ENCODE data around the gene SUSD1. TPM values are rescaled to one million over a fixed set of nuclear protein-coding genes. Genes with fewer than 3 reads are reported as not detected.

SUSD1 gene
- total RNA-seq, 1 experiment from 2014 or later = 8.1 TPM

GRCh38 chr9:112144807-112145206, 30.3 kb downstream of the SUSD1 start:
- H3K23ac ChIP-seq (ENCODE audit: insufficient read length, low read depth, low read length) = no peak overlapping the region

More at GRCh38 chr9:112144807-112145206, 30.3 kb downstream of the SUSD1 start:
- no peaks in the 10 kb centered on the region for H3K9me3 ChIP-seq (ENCODE audit: control insufficient read depth, low read depth, low read length)
- no peak overlapping the region for H3K9ac ChIP-seq (ENCODE audit: extremely low read depth, insufficient read length, low read length)
- no peak overlapping the region for H3T11ph ChIP-seq (ENCODE audit: low read length)
- no peak overlapping the region for H2BK5ac ChIP-seq (ENCODE audit: insufficient read length, low read length)
- no peaks in the 10 kb centered on the region for H3K23me2 ChIP-seq (ENCODE audit: insufficient read length, low read depth, low read length, poor library complexity, severe bottlenecking)
- H2BK12ac ChIP-seq (ENCODE audit: insufficient read length, low read depth, low read length) = no peak overlapping the region
- H2BK20ac ChIP-seq (ENCODE audit: low read depth, low read length, poor library complexity, severe bottlenecking) = no peak overlapping the region
- no peak overlapping the region for H3K4me2 ChIP-seq (ENCODE audit: insufficient read depth, insufficient read length, low read length)
- no peak overlapping the region for H4K8ac ChIP-seq (replicated peaks; ENCODE audit: insufficient read length, low read depth, low read length)
- H3K4me1 ChIP-seq (ENCODE audit: insufficient read depth, low read length) = no peaks in the 10 kb centered on the region
- H2BK15ac ChIP-seq (ENCODE audit: low read depth, low read length) = no peak overlapping the region
- no peak overlapping the region for H2AK5ac ChIP-seq (ENCODE audit: insufficient read length, low read length)
- H3K56ac ChIP-seq (ENCODE audit: insufficient read length, low read depth, low read length) = no peak overlapping the region
- H3K27me3 Mint-ChIP-seq (ENCODE audit: low read depth) = no peaks in the 10 kb centered on the region
- no peak overlapping the region for H2AFZ ChIP-seq (ENCODE audit: low read length)
- no peak overlapping the region; a peak in 1 of 7 replicates for H3K27ac Mint-ChIP-seq
- peaks cover 0 to 13% (median 4%) of the 10 kb centered on the region in 3 experiments; a peak in 2 of 7 replicates for H3K36me3 Mint-ChIP-seq (ENCODE audit: insufficient read depth in 1 of 3, low read depth in 3 of 3)
- no peak overlapping the region for H3K14ac ChIP-seq (ENCODE audit: insufficient read depth, low read length)
- WGBS (ENCODE audit: extremely low coverage, insufficient read length, low lambda C conversion rate) = no CpG with 5 or more reads among the region's 2 CpGs
- no peak overlapping the region for H2BK120ac ChIP-seq (ENCODE audit: low read depth, low read length, poor library complexity, severe bottlenecking)
- no peak for TF ChIP-seq CTCF (conservative IDR thresholded peaks at IDR 0.05)
- no peak overlapping the region for H3K4ac ChIP-seq (ENCODE audit: low read depth, low read length)
- H3K9me3 Mint-ChIP-seq = no peaks in the 10 kb centered on the region
- H3K79me2 ChIP-seq (ENCODE audit: insufficient read depth, low read length) = no peaks in the 10 kb centered on the region
- H3K4me3 Mint-ChIP-seq = no peak overlapping the region
- no peak overlapping the region for H4K5ac ChIP-seq (ENCODE audit: insufficient read length, low read depth, low read length)
- peak overlapping the region; percentile 69 for H3K18ac ChIP-seq (ENCODE audit: insufficient read length, low read depth, low read length)
- peaks cover 4 to 6% of the 10 kb centered on the region in 2 experiments; a peak in 3 of 4 replicates for H3K4me1 Mint-ChIP-seq
- no peak overlapping the region for H3K27ac ChIP-seq (ENCODE audit: insufficient read length, low read depth, low read length)
- no peaks in the 10 kb centered on the region for H3K79me1 ChIP-seq (ENCODE audit: insufficient read depth, low read depth, low read length, poor library complexity, severe bottlenecking)
- H4K91ac ChIP-seq (ENCODE audit: insufficient read length, low read depth, low read length) = no peak overlapping the region
- no peaks in the 10 kb centered on the region for H4K20me1 ChIP-seq (ENCODE audit: control insufficient read depth, insufficient read depth, insufficient read length)
- no peaks in the 10 kb centered on the region for H3K27me3 ChIP-seq (ENCODE audit: insufficient read depth, low read length)
- no peak for DNase-seq
